HCT116 (cell line): ENCODE results near the gene STK40. TPM values are rescaled to one million over a fixed set of nuclear protein-coding genes. Genes with fewer than 3 reads are reported as not detected.

Source experiments
- ATAC-seq: fragments of 200-7000 bp; cut with Tn5 transposase; 2 replicates; pipeline ENCODE4 v1.9.1; 2020; ENCODE audit warnings: mild to moderate bottlenecking, moderate library complexity
- BruUV-seq: library from RNA; stranded (reverse); fragments of 400-500 nt; replicated peaks from 2 replicates; lab custom pipeline; 2021; lab: Mats Ljungman, UMichigan
- CTCF ChIA-PET: fragments of 300-600 bp; sonication (Branson Sonifier 250); formaldehyde crosslinking; loops from one replicate; lab custom pipeline; 2021; ENCODE audit warnings: antibody characterized with exemption; lab: Charles Lee
- POLR2A ChIA-PET: fragments of 300-600, 350-600 bp; sonication (Branson Sonifier 250); formaldehyde crosslinking; loops from one replicate; lab custom pipeline; 2021; ENCODE audit warnings: antibody characterized with exemption; lab: Charles Lee
- RAD21 ChIA-PET, 2 experiments: fragments of 300-600 bp; sonication (Branson Sonifier 250); formaldehyde crosslinking; loops; one replicate each; lab custom pipeline; 2023; ENCODE audit warnings: low total read pairs in 2 of 2; ENCODE audit not compliant: uncharacterized antibody in 2 of 2, unreplicated experiment in 2 of 2, low non-redundant PET in 1 of 2; lab: Charles Lee
- DNase-seq: peaks from one replicate; pipeline ENCODE4 v3.0.0-alpha.2; 2010; ENCODE audit warnings: low read depth, low spot score
- H2AFZ ChIP-seq: fragments of 200-600 bp; shearing (Covaris generic), sonication (generic); 2 replicates; pipeline ENCODE4 v1.6.1; 2017; ENCODE audit warnings: low read depth, mixed run types, mixed read lengths, antibody characterized with exemption, low read length; ENCODE audit not compliant: poor library complexity, severe bottlenecking
- H3K27ac ChIP-seq: 2 replicates; pipeline ENCODE4 v1.5.1; 2012; ENCODE audit warnings: low read depth, low read length
- H3K27me3 ChIP-seq: fragments of 200-600 bp; sonication (generic); 2 replicates; pipeline ENCODE4 v1.6.1; 2016; ENCODE audit warnings: mixed run types, low read length, mixed read lengths; ENCODE audit not compliant: insufficient read depth
- H3K36me3 ChIP-seq, 2 experiments: fragments of 200-500 bp in 1 of 2; fragments of 200-600 bp in 1 of 2; sonication (Bioruptor generic) in 1 of 2; sonication (generic) in 1 of 2; 2 replicates each; pipeline versions ENCODE4 v1.5.1 to v1.6.1; 2014 to 2016; ENCODE audit warnings: low read length in 2 of 2, inconsistent platforms in 1 of 2, mixed read lengths in 1 of 2, mixed run types in 1 of 2; ENCODE audit not compliant: insufficient read depth in 2 of 2, control insufficient read depth in 1 of 2
- H3K4me1 ChIP-seq, 2 experiments: fragments of 200-600 bp in 1 of 2; sonication (generic) in 1 of 2; 2 replicates each; pipeline versions ENCODE4 v1.5.1 to v1.6.1; 2012 to 2017; ENCODE audit warnings: low read length in 2 of 2, inconsistent platforms in 1 of 2, mild to moderate bottlenecking in 1 of 2, mixed read lengths in 1 of 2, mixed run types in 1 of 2, moderate library complexity in 1 of 2; ENCODE audit not compliant: insufficient read depth in 2 of 2, control insufficient read depth in 1 of 2
- H3K4me2 ChIP-seq: fragments of 200-600 bp; sonication (generic); 2 replicates; pipeline ENCODE4 v1.6.1; 2017; ENCODE audit warnings: mixed run types, low read length, mixed read lengths
- H3K4me3 ChIP-seq, 2 experiments: fragments of 200-600 bp in 1 of 2; sonication (generic) in 1 of 2; replicated peaks in 1 of 2; 2 replicates each; pipeline ENCODE4 v1.5.1; 2011 to 2016; ENCODE audit warnings: low read length in 2 of 2, control low read depth in 1 of 2, low read depth in 1 of 2, mild to moderate bottlenecking in 1 of 2, mixed read lengths in 1 of 2, mixed run types in 1 of 2
- H3K79me2 ChIP-seq: fragments of 200-600 bp; sonication (generic); 2 replicates; pipeline ENCODE4 v1.6.1; 2017; ENCODE audit warnings: mild to moderate bottlenecking, mixed run types, low read length, moderate library complexity, mixed read lengths; ENCODE audit not compliant: insufficient read depth
- H3K9ac ChIP-seq: fragments of 200-600 bp; sonication (generic); 2 replicates; pipeline ENCODE4 v1.6.1; 2016; ENCODE audit warnings: low read length, mixed read lengths
- H3K9me2 ChIP-seq: fragments of 200-600 bp; sonication (generic), shearing (Covaris generic); 2 replicates; pipeline ENCODE4 v1.6.1; 2017; ENCODE audit warnings: mixed run types, mild to moderate bottlenecking, moderate library complexity; ENCODE audit not compliant: insufficient read depth
- H3K9me3 ChIP-seq, 2 experiments: fragments of 200-500 bp in 1 of 2; fragments of 200-600 bp in 1 of 2; sonication (Bioruptor generic) in 1 of 2; sonication (generic) in 1 of 2; 2 replicates each; pipeline ENCODE4 v1.6.1; 2014 to 2017; ENCODE audit warnings: low read length in 2 of 2, mixed read lengths in 2 of 2, inconsistent platforms in 1 of 2, low read depth in 1 of 2, mild to moderate bottlenecking in 1 of 2, mixed run types in 1 of 2, moderate library complexity in 1 of 2; ENCODE audit not compliant: control insufficient read depth in 1 of 2, insufficient read depth in 1 of 2
- H4K20me1 ChIP-seq: fragments of 200-600 bp; sonication (generic), shearing (Covaris generic); 2 replicates; pipeline ENCODE4 v1.6.1; 2017; ENCODE audit warnings: mixed run types, mild to moderate bottlenecking, moderate library complexity; ENCODE audit not compliant: insufficient read depth
- ATF3 ChIP-seq: IDR thresholded peaks from 2 replicates; pipeline ENCODE4 v1.6.1; 2012
- CBX3 ChIP-seq: IDR thresholded peaks from 2 replicates; pipeline ENCODE4 v1.6.1; 2012; ENCODE audit warnings: low read depth
- CTCF ChIP-seq, 3 experiments: fragments of 200-600 bp in 1 of 3; sonication (generic) in 1 of 3; IDR thresholded peaks in 2 of 3; conservative IDR thresholded peaks in 1 of 3; 2 replicates each; pipeline ENCODE4 v1.5.1; 2012 to 2017; ENCODE audit warnings: low read depth in 2 of 3, low read length in 2 of 3, antibody characterized with exemption in 1 of 3, borderline replicate concordance in 1 of 3, control low read depth in 1 of 3, mild to moderate bottlenecking in 1 of 3, mixed read lengths in 1 of 3, mixed run types in 1 of 3, moderate library complexity in 1 of 3; ENCODE audit not compliant: insufficient read depth in 1 of 3
- EGR1 ChIP-seq: IDR thresholded peaks from 2 replicates; pipeline ENCODE4 v1.6.1; 2012; ENCODE audit warnings: low read depth
- EZH2 ChIP-seq: fragments of 200-600 bp; sonication (generic); IDR thresholded peaks from 2 replicates; pipeline ENCODE4 v1.6.1; 2017; ENCODE audit warnings: antibody characterized with exemption, mixed run types
- FOSL1 ChIP-seq: IDR thresholded peaks from 2 replicates; pipeline ENCODE4 v1.6.1; 2012; ENCODE audit warnings: low read depth
- JUND ChIP-seq: IDR thresholded peaks from 2 replicates; pipeline ENCODE4 v1.6.1; 2012
- POLR2A ChIP-seq: IDR thresholded peaks from 2 replicates; pipeline ENCODE4 v1.7.0; 2011; ENCODE audit warnings: borderline replicate concordance; ENCODE audit not compliant: insufficient read depth, insufficient read length; ENCODE audit errors: extremely low read depth
- POLR2AphosphoS5 ChIP-seq: IDR thresholded peaks from 2 replicates; pipeline ENCODE4 v1.6.1; 2011; ENCODE audit warnings: mild to moderate bottlenecking, low read depth, low read length, moderate library complexity
- RAD21 ChIP-seq: IDR thresholded peaks from 2 replicates; pipeline ENCODE4 v1.6.1; 2012; ENCODE audit warnings: low read depth, mild to moderate bottlenecking
- SIN3A ChIP-seq: IDR thresholded peaks from 2 replicates; pipeline ENCODE4 v1.6.1; 2012; ENCODE audit warnings: low read depth
- SP1 ChIP-seq: IDR thresholded peaks from 2 replicates; pipeline ENCODE4 v1.6.1; 2012; ENCODE audit warnings: low read depth
- ZFX ChIP-seq: fragments of 450-650 bp; IDR thresholded peaks from 2 replicates; pipeline ENCODE4 v1.6.1; 2017
- intact Hi-C: fragments of 100-400 bp; cut with micrococcal nuclease; formaldehyde crosslinking; loops from 2 replicates; pipeline ENCODE4 v1.10.0; 2022
- total RNA-seq: library from RNA; stranded (reverse); gene quantifications from one replicate; pipeline ENCODE4 v1.2.1, GENCODE V29; 2021; ENCODE audit not compliant: unreplicated experiment

Gene STK40
- total RNA-seq, 1 experiment from 2014 or later: 33.9 TPM

- H3K4me3 ChIP-seq: peak overlapping the region; percentile 1 to 44; a peak in 2 of 4 replicates
- BruUV-seq: no TSS peak
- ATAC-seq (peak; percentile 73), DNase-seq (no peak)
- H4K20me1 ChIP-seq: no peaks in the 10 kb centered on the region
- peak overlapping the region; percentile 78 for H3K4me2 ChIP-seq
- no peaks in the 10 kb centered on the region for H3K79me2 ChIP-seq
- peaks cover 6 to 50% of the 10 kb centered on the region in 2 experiments; a peak in 3 of 4 replicates for H3K4me1 ChIP-seq
- CTCF ChIA-PET: interaction anchor here (0.8 kb wide), 1 partner anchor 8 kb away, joined by 4 read pairs; no protein-coding TSS in a partner anchor
- H3K9me2 ChIP-seq: no peaks in the 10 kb centered on the region
- H3K9me3 ChIP-seq: no peaks in the 10 kb centered on the region
- H2AFZ ChIP-seq: no peak overlapping the region
- H3K9ac ChIP-seq: peak overlapping the region; percentile 63
- H3K36me3 ChIP-seq: peaks cover 18 to 28% of the 10 kb centered on the region in 2 experiments; a peak in 3 of 4 replicates
- intact Hi-C loops: no loop called here
- peak overlapping the region; percentile 54 for H3K27ac ChIP-seq
- RAD21 ChIA-PET: interaction anchor here in 1 of 2 experiments (1.2 kb wide), 1 partner anchor 18 kb away, joined by 4 read pairs; no protein-coding TSS in a partner anchor
- TF ChIP-seq SP1: no peak; the same call in 1 of the 2 replicates
- peak; percentile 58 for TF ChIP-seq FOSL1
- no peak for TF ChIP-seq CBX3
- peak; percentile 53 for TF ChIP-seq JUND
- POLR2A ChIA-PET: no interaction called here
- H3K27me3 ChIP-seq: no peaks in the 10 kb centered on the region
Measured at GRCh38 chr1:36350659-36351226, 35.0 kb downstream of the STK40 start.

GRCh38 chr1:36349839-36350238 is 35.9 kb downstream of the STK40 start:
- intact Hi-C loops: no loop called here
- Histone ChIP-seq H3K4me3 (no peak overlapping the region), H3K4me1 (peaks cover 6 to 50% of the 10 kb centered on the region in 2 experiments; a peak in 3 of 4 replicates), H3K79me2 (no peaks in the 10 kb centered on the region), H3K4me2 (peak overlapping the region; percentile 78), H3K27ac (no peak overlapping the region), H3K27me3 (no peaks in the 10 kb centered on the region), H4K20me1 (no peaks in the 10 kb centered on the region), H3K9ac (peak overlapping the region; percentile 63; the same call in 1 of the 2 replicates), H3K36me3 (peaks cover 19 to 22% of the 10 kb centered on the region in 2 experiments), H3K9me3 (no peaks in the 10 kb centered on the region), H2AFZ (no peak overlapping the region), H3K9me2 (no peaks in the 10 kb centered on the region)
- RAD21 ChIA-PET: no interaction called here
- POLR2A ChIA-PET: no interaction called here
- no TSS peak for BruUV-seq
- CTCF ChIA-PET: no interaction called here
- ATAC-seq (no peak), DNase-seq (no peak)
- TF ChIP-seq SP1: no peak
- no peak for TF ChIP-seq POLR2AphosphoS5
- no peak for TF ChIP-seq ATF3
- no peak for TF ChIP-seq EZH2
- no peak for TF ChIP-seq EGR1
- no peak for TF ChIP-seq SIN3A
- no peak for TF ChIP-seq CTCF (IDR thresholded peaks at IDR 0.05 in 2 of 3, conservative IDR thresholded peaks at IDR 0.05 in 1 of 3; ENCODE audit: borderline replicate concordance in 1 of 3, insufficient read depth in 1 of 3, low read depth in 2 of 3, low read length in 2 of 3)
- no peak for TF ChIP-seq ZFX
- no peak for TF ChIP-seq POLR2A
- TF ChIP-seq RAD21: no peak
